A673 (cell line): ENCODE data around the gene RNF157. TPM values are rescaled to one million over a fixed set of nuclear protein-coding genes. Genes with fewer than 3 reads are reported as not detected.

Source experiments
- BruUV-seq: library from RNA; stranded (reverse); fragments of 400-500 nt; replicated peaks from 2 replicates; lab custom pipeline; 2021; lab: Mats Ljungman, UMichigan
- CTCF ChIA-PET: fragments of 300-600 bp; sonication (Branson Sonifier 250); formaldehyde crosslinking; loops from one replicate; lab custom pipeline; 2022; ENCODE audit warnings: antibody characterized with exemption; lab: Charles Lee
- POLR2A ChIA-PET: fragments of 300-600 bp; sonication (Branson Sonifier 250); formaldehyde crosslinking; loops from one replicate; lab custom pipeline; 2022; ENCODE audit warnings: antibody characterized with exemption; ENCODE audit not compliant: low non-redundant PET; lab: Charles Lee
- DNase-seq: peaks from one replicate; pipeline ENCODE4 v3.0.0-alpha.2; 2015; ENCODE audit warnings: low spot score
- H3K27ac ChIP-seq: fragments of 200-600 bp; sonication (generic); 2 replicates; pipeline ENCODE4 v1.5.1; 2016; ENCODE audit warnings: mixed run types, low read depth, mild to moderate bottlenecking, mixed read lengths, antibody characterized with exemption, low read length; ENCODE audit not compliant: poor library complexity, severe bottlenecking
- H3K27me3 ChIP-seq: fragments of 200-600 bp; sonication (generic); replicated peaks from 2 replicates; pipeline ENCODE4 v1.6.1; 2017; ENCODE audit warnings: mixed run types, low read depth, mild to moderate bottlenecking, mixed read lengths, antibody characterized with exemption, low read length; ENCODE audit not compliant: insufficient read depth, poor library complexity
- H3K36me3 ChIP-seq: fragments of 200-600 bp; sonication (generic); 2 replicates; pipeline ENCODE4 v1.6.1; 2016; ENCODE audit warnings: mixed run types, mild to moderate bottlenecking, mixed read lengths, antibody characterized with exemption, low read length; ENCODE audit not compliant: insufficient read depth, poor library complexity, severe bottlenecking
- H3K4me1 ChIP-seq: fragments of 200-600 bp; sonication (generic); 2 replicates; pipeline ENCODE4 v1.6.1; 2017; ENCODE audit warnings: mixed run types, mild to moderate bottlenecking, mixed read lengths, antibody characterized with exemption, low read length; ENCODE audit not compliant: insufficient read depth, poor library complexity, severe bottlenecking
- H3K4me3 ChIP-seq: fragments of 200-600 bp; sonication (generic); 2 replicates; pipeline ENCODE4 v1.5.1; 2016; ENCODE audit warnings: low read depth, mixed run types, mild to moderate bottlenecking, mixed read lengths, low read length; ENCODE audit not compliant: poor library complexity, severe bottlenecking
- H3K9me3 ChIP-seq: fragments of 200-600 bp; sonication (generic); 2 replicates; pipeline ENCODE4 v1.6.1; 2016; ENCODE audit warnings: mixed run types, low read depth, mild to moderate bottlenecking, mixed read lengths, antibody characterized with exemption, low read length; ENCODE audit not compliant: poor library complexity, severe bottlenecking
- EZH2 ChIP-seq: fragments of 200-600 bp; sonication (generic); IDR thresholded peaks from 2 replicates; pipeline ENCODE4 v1.6.1; 2017; ENCODE audit warnings: borderline replicate concordance, low read depth, mild to moderate bottlenecking, mixed read lengths, antibody characterized with exemption, low read length; ENCODE audit not compliant: poor library complexity, severe bottlenecking
- intact Hi-C: fragments of 100-400 bp; cut with micrococcal nuclease; formaldehyde crosslinking; loops from one replicate; pipeline ENCODE4 v1.10.0; 2022; ENCODE audit not compliant: unreplicated experiment
- total RNA-seq: library from RNA; stranded (reverse); gene quantifications from 2 replicates; pipeline ENCODE4 v1.2.3, GENCODE V29; 2021
- TF ChIP-seq, protein P1 (sequence below): fragments of 300-800, 200-600 bp; sonication (generic); conservative IDR thresholded peaks from 2 replicates; pipeline ENCODE4 v1.5.1; 2017; ENCODE audit warnings: low read depth, mild to moderate bottlenecking, antibody characterized with exemption, low read length, moderate library complexity, mixed read lengths

Gene RNF157
- total RNA-seq, 1 experiment from 2014 or later = 0.56 TPM

DNA sequence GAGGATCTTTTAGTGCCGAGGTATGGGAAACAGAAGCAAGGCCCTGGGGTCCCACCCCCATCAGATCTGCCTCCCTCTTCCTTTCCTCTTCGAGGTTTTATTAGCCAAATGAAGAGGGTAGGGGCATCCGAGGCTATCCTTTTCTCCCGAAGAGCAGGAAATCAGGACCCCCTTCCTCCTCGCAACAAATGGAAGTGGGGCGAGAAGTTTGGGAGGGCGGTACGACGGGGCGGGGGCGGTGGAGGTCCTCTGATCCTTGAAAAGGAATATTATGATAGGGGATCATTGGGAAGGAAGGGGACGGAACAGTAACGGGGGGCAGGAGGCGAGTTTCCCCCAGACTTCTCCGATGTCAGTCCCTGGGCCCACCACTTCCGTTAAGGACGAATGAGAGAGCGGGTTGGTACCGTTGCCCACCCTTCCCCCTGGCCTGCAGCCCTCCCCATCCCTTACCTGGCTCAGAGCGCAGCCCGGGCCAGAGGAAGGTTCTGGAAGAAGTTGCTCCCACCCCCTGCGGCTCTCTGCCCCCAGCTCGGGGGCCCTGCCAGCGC is 99.6 kb downstream of the RNF157 start:
- Histone ChIP-seq H3K4me1 (peaks cover 49% of the 10 kb centered on the region), H3K9me3 (no peaks in the 10 kb centered on the region), H3K27ac (no peak overlapping the region), H3K4me3 (peak overlapping the region; percentile 38), H3K36me3 (no peaks in the 10 kb centered on the region), H3K27me3 (no peaks in the 10 kb centered on the region)
- CTCF ChIA-PET = no interaction called here
- intact Hi-C loops = no loop called here
- TF ChIP-seq, protein P1, sequence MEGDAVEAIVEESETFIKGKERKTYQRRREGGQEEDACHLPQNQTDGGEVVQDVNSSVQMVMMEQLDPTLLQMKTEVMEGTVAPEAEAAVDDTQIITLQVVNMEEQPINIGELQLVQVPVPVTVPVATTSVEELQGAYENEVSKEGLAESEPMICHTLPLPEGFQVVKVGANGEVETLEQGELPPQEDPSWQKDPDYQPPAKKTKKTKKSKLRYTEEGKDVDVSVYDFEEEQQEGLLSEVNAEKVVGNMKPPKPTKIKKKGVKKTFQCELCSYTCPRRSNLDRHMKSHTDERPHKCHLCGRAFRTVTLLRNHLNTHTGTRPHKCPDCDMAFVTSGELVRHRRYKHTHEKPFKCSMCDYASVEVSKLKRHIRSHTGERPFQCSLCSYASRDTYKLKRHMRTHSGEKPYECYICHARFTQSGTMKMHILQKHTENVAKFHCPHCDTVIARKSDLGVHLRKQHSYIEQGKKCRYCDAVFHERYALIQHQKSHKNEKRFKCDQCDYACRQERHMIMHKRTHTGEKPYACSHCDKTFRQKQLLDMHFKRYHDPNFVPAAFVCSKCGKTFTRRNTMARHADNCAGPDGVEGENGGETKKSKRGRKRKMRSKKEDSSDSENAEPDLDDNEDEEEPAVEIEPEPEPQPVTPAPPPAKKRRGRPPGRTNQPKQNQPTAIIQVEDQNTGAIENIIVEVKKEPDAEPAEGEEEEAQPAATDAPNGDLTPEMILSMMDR = no peak
- TF ChIP-seq EZH2 = no peak
- BruUV-seq = no TSS peak
- POLR2A ChIA-PET = no interaction called here
- DNase-seq = no peak

DNA sequence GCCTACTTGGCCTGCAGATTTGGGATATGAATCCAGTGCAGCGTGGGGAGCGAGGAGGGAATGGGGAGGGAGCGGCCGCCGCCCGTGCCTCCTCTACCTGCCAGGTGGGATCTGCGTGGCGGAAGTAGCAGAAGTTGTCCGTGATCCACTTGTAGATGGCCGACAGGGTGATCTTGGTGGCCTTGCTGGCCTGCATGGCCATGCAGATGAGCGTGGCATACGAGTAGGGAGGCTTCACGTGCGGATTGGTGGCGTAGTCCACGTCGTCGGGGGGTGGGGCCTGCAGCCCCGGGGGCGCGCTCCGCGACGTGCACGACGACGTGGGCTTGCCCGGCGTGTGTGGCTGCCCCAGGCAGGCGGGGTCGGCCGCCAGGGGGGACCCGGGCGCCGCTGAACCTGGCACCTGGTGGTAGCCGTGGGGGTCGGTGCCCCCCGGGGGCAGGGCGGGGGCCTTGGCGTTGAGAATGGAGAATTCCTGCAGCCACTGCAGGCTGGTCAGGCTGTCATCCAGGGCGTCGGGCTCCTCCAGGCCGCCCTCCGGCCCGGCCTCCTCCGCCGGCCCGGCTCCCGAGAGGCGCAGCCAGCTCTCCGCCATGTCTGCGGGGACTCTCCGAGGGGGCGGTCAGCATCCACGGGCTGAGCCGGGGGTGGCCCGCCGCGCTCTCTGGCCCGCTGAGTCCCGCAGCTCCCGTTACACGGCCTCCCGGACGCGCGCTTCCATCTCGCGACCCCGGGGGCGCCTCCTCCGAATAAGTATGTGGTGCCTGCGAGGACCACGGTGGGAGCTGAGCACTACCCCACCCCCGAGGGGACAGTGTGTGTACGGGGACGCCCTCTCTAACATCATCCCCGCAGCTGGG is 100.3 kb downstream of the RNF157 start:
- intact Hi-C loops = no loop called here
- no TSS peak for BruUV-seq
- H3K4me1 ChIP-seq = peaks cover 45% of the 10 kb centered on the region
- ChIA-PET CTCF (no interaction called here), POLR2A (no interaction called here)
- H3K9me3 ChIP-seq = no peaks in the 10 kb centered on the region
- no peaks in the 10 kb centered on the region for H3K36me3 ChIP-seq
- no peaks in the 10 kb centered on the region for H3K27me3 ChIP-seq
- TF ChIP-seq EZH2 = no peak
- TF ChIP-seq, protein P1 = no peak
- no peak for DNase-seq
- H3K4me3 ChIP-seq = no peak overlapping the region
- H3K27ac ChIP-seq = no peak overlapping the region

DNA sequence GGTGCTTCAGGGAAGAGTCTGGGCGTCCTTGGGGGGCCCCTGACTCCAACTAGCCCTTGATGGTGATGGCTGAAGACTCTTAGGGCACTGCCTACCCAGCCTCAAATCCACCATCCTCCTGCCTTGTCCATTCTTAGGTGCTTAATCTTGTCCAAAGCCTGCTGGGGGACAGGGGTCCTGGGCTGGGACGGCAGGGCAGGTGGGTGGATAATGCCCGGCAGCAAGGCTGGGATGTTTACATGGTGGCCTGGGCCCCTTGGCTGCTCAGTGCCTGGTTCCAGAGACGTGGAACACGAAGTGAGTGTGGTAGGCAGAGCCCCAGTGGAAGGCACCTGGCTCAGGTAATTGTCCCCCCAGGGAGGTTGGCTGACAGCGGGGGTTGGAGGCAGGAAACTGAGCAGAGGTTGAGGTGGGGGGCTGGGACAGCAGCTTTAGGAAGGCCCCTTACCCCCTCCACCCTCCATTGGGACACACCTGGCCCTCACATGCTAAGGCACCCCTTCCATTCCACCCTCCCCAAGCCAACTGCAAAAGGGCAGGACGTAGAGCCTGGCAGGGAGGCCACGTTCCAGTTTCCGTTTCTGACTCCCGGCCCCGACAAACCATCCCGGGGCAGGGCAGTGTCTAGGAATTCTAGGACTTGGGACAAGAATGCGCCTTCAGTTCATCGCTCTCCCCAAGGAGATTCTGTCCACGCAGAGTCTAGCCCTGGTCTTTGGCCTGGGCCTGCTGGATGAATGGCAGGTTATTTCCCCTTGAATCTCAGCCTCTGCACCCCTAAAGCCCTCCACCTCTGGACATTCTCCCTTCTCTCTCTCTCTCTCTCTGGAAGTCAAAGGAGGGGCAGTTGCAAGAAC is 101.2 kb downstream of the RNF157 start:
- no peaks in the 10 kb centered on the region for H3K27me3 ChIP-seq

More for the DNA sequence above, 101.2 kb downstream of the RNF157 start:
- BruUV-seq = no TSS peak
- intact Hi-C loops = no loop called here
- H3K27ac ChIP-seq = no peak overlapping the region
- peaks cover 41% of the 10 kb centered on the region for H3K4me1 ChIP-seq
- DNase-seq = no peak
- no peak for TF ChIP-seq EZH2
- TF ChIP-seq, protein P1 = no peak
- no peaks in the 10 kb centered on the region for H3K9me3 ChIP-seq
- CTCF ChIA-PET = no interaction called here
- H3K4me3 ChIP-seq = no peak overlapping the region
- POLR2A ChIA-PET = no interaction called here
- H3K36me3 ChIP-seq = no peaks in the 10 kb centered on the region
